HEK293 (cell line): ENCODE data around the gene UBA1.

Experiments used
- EGR2 ChIP-seq: fragments of 450-650 bp; formaldehyde crosslinking; IDR thresholded peaks from 2 replicates; pipeline ENCODE4 v1.5.1; 2016; ENCODE audit warnings: low read depth, missing biosample characterization, missing genetic modification characterization
- GLIS2 ChIP-seq: fragments of 450-650 bp; formaldehyde crosslinking; IDR thresholded peaks from 2 replicates; pipeline ENCODE4 v1.5.1; 2016; ENCODE audit warnings: missing biosample characterization, missing genetic modification characterization
- IKZF3 ChIP-seq: fragments of 450-650 bp; IDR thresholded peaks from 2 replicates; pipeline ENCODE4 v1.5.0; 2018; ENCODE audit warnings: missing biosample characterization, mild to moderate bottlenecking, missing genetic modification characterization, moderate library complexity
- KLF7 ChIP-seq: fragments of 450-650 bp; formaldehyde crosslinking; IDR thresholded peaks from 2 replicates; pipeline ENCODE4 v1.5.1; 2016; ENCODE audit warnings: missing biosample characterization, missing genetic modification characterization, borderline replicate concordance
- KLF8 ChIP-seq: fragments of 450-650 bp; formaldehyde crosslinking; IDR thresholded peaks from 2 replicates; pipeline ENCODE4 v1.5.1; 2016; ENCODE audit warnings: missing biosample characterization, missing genetic modification characterization
- REPIN1 ChIP-seq: fragments of 450-650 bp; formaldehyde crosslinking; IDR thresholded peaks from 2 replicates; pipeline ENCODE4 v1.5.1; 2017; ENCODE audit warnings: missing biosample characterization, missing genetic modification characterization, low read depth
- SP2 ChIP-seq: fragments of 450-650 bp; formaldehyde crosslinking; IDR thresholded peaks from 2 replicates; pipeline ENCODE4 v1.5.1; 2016; ENCODE audit warnings: missing biosample characterization, missing genetic modification characterization
- WT1 ChIP-seq: fragments of 450-650 bp; formaldehyde crosslinking; IDR thresholded peaks from 2 replicates; pipeline ENCODE4 v1.5.1; 2016; ENCODE audit warnings: missing biosample characterization, missing genetic modification characterization
- ZBTB10 ChIP-seq: fragments of 450-650 bp; formaldehyde crosslinking; IDR thresholded peaks from 2 replicates; pipeline ENCODE4 v1.5.1; 2016; ENCODE audit warnings: missing biosample characterization, missing genetic modification characterization
- ZFHX2 ChIP-seq: fragments of 450-650 bp; formaldehyde crosslinking; conservative IDR thresholded peaks from 2 replicates; pipeline ENCODE4 v1.5.1; 2016; ENCODE audit warnings: missing biosample characterization, missing genetic modification characterization
- ZNF138 ChIP-seq: fragments of 450-650 bp; formaldehyde crosslinking; IDR thresholded peaks from 2 replicates; pipeline ENCODE4 v1.5.1; 2016; ENCODE audit warnings: missing biosample characterization, missing genetic modification characterization, borderline replicate concordance
- ZNF19 ChIP-seq: fragments of 450-650 bp; formaldehyde crosslinking; IDR thresholded peaks from 2 replicates; pipeline ENCODE4; 2016; ENCODE audit warnings: missing biosample characterization, missing genetic modification characterization, low read depth
- ZNF26 ChIP-seq: fragments of 450-650 bp; formaldehyde crosslinking; IDR thresholded peaks from 2 replicates; pipeline ENCODE4 v1.5.1; 2016; ENCODE audit warnings: missing biosample characterization, missing genetic modification characterization
- ZNF335 ChIP-seq: fragments of 450-650 bp; formaldehyde crosslinking; conservative IDR thresholded peaks from 2 replicates; pipeline ENCODE4 v1.5.1; 2016; ENCODE audit warnings: missing biosample characterization, missing genetic modification characterization
- ZNF341 ChIP-seq: fragments of 450-650 bp; formaldehyde crosslinking; IDR thresholded peaks from 2 replicates; pipeline ENCODE4; 2016; ENCODE audit warnings: low read depth, missing biosample characterization, missing genetic modification characterization
- ZNF366 ChIP-seq: fragments of 450-650 bp; formaldehyde crosslinking; conservative IDR thresholded peaks from 2 replicates; pipeline ENCODE4 v1.5.1; 2016; ENCODE audit warnings: missing biosample characterization, missing genetic modification characterization
- ZNF37A ChIP-seq: fragments of 450-650 bp; IDR thresholded peaks from 2 replicates; pipeline ENCODE4 v1.5.1; 2018; ENCODE audit warnings: missing biosample characterization, missing genetic modification characterization
- ZNF48 ChIP-seq: fragments of 450-650 bp; formaldehyde crosslinking; IDR thresholded peaks from 2 replicates; pipeline ENCODE4 v1.5.1; 2016; ENCODE audit warnings: missing biosample characterization, missing genetic modification characterization
- ZNF596 ChIP-seq: fragments of 450-650 bp; IDR thresholded peaks from 2 replicates; pipeline ENCODE4 v1.5.0; 2018; ENCODE audit warnings: missing biosample characterization, mild to moderate bottlenecking, missing genetic modification characterization, moderate library complexity
- ZSCAN23 ChIP-seq: fragments of 450-650 bp; formaldehyde crosslinking; IDR thresholded peaks from 2 replicates; pipeline ENCODE4 v1.5.1; 2016; ENCODE audit warnings: missing biosample characterization, missing genetic modification characterization
- TF ChIP-seq, protein P1 (sequence below): fragments of 450-650 bp; formaldehyde crosslinking; conservative IDR thresholded peaks from 2 replicates; pipeline ENCODE4 v1.5.1; 2016; ENCODE audit warnings: low read depth, missing biosample characterization, missing genetic modification characterization
- TF ChIP-seq, protein P2 (sequence below): fragments of 450-650 bp; formaldehyde crosslinking; IDR thresholded peaks from 2 replicates; pipeline ENCODE4 v1.5.1; 2016; ENCODE audit warnings: missing biosample characterization, missing genetic modification characterization
- TF ChIP-seq, protein P3 (sequence below): fragments of 450-650 bp; formaldehyde crosslinking; IDR thresholded peaks from 2 replicates; pipeline ENCODE4 v1.5.1; 2016; ENCODE audit warnings: missing biosample characterization, missing genetic modification characterization
- TF ChIP-seq, protein P4 (sequence below): fragments of 450-650 bp; formaldehyde crosslinking; IDR thresholded peaks from 2 replicates; pipeline ENCODE4 v1.5.1; 2017; ENCODE audit warnings: missing biosample characterization, missing genetic modification characterization

UBA1 gene

DNA sequence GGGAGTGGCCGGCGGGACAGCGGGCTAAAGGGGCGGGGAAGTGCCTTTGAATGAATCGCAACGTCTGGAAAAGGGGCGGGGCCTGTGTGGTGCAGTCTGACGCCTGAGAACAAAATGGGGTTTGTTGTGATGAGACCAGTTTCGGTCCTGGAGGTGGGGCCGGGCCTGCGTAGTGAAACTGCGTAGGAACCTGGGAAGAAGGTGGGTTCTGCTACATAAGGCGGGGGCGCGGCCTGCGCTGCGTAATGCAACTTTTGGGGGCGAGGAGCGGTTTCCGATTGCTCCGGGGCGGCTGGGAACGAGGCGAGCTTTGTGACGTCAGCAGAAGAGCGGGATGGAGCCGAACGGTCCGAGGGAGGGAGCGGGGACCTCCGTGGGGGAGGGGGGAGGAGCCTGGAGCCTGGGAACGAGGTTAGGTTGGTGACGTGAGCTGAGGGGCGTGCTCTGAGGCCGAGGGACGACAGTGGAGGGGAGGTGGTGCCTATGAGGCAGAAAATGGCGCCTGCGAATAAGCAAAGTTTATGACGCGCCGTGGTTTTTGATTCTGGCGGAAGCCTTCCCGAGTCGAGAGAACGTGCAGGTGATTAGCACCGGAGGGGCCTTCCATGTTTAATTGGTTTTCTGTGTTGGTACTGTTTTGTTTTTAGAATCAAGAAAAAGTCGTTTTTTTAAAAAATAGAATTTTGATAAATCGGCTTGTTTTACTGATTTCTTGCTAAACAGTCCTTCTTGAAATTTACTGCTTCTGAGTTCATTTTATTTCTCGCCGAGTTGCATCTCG is 39.9 kb downstream of the UBA1 start (continued):
- TF ChIP-seq, protein P1, sequence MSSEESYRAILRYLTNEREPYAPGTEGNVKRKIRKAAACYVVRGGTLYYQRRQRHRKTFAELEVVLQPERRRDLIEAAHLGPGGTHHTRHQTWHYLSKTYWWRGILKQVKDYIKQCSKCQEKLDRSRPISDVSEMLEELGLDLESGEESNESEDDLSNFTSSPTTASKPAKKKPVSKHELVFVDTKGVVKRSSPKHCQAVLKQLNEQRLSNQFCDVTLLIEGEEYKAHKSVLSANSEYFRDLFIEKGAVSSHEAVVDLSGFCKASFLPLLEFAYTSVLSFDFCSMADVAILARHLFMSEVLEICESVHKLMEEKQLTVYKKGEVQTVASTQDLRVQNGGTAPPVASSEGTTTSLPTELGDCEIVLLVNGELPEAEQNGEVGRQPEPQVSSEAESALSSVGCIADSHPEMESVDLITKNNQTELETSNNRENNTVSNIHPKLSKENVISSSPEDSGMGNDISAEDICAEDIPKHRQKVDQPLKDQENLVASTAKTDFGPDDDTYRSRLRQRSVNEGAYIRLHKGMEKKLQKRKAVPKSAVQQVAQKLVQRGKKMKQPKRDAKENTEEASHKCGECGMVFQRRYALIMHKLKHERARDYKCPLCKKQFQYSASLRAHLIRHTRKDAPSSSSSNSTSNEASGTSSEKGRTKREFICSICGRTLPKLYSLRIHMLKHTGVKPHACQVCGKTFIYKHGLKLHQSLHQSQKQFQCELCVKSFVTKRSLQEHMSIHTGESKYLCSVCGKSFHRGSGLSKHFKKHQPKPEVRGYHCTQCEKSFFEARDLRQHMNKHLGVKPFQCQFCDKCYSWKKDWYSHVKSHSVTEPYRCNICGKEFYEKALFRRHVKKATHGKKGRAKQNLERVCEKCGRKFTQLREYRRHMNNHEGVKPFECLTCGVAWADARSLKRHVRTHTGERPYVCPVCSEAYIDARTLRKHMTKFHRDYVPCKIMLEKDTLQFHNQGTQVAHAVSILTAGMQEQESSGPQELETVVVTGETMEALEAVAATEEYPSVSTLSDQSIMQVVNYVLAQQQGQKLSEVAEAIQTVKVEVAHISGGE, result 0 out of 2 replicates have a peak, but pooled peaks have one; percentile 12
- TF ChIP-seq ZNF366, result peak; percentile 91
- peak; percentile 64 for TF ChIP-seq ZNF341 (tag by site-specific recombination)
- no peak for TF ChIP-seq ZNF19 (tag by site-specific recombination)
- TF ChIP-seq KLF8 (tag by site-specific recombination), result peak; percentile 69; the same call in 1 of the 2 replicates
- no peak for TF ChIP-seq ZNF26
- no peak for TF ChIP-seq WT1 (tag by site-specific recombination)
- TF ChIP-seq ZNF138 (tag by site-specific recombination), result no peak
- no peak for TF ChIP-seq ZSCAN23
- TF ChIP-seq GLIS2 (tag by site-specific recombination), result peak; percentile 85
- no peak for TF ChIP-seq KLF7 (tag by site-specific recombination)
- TF ChIP-seq, protein P2, sequence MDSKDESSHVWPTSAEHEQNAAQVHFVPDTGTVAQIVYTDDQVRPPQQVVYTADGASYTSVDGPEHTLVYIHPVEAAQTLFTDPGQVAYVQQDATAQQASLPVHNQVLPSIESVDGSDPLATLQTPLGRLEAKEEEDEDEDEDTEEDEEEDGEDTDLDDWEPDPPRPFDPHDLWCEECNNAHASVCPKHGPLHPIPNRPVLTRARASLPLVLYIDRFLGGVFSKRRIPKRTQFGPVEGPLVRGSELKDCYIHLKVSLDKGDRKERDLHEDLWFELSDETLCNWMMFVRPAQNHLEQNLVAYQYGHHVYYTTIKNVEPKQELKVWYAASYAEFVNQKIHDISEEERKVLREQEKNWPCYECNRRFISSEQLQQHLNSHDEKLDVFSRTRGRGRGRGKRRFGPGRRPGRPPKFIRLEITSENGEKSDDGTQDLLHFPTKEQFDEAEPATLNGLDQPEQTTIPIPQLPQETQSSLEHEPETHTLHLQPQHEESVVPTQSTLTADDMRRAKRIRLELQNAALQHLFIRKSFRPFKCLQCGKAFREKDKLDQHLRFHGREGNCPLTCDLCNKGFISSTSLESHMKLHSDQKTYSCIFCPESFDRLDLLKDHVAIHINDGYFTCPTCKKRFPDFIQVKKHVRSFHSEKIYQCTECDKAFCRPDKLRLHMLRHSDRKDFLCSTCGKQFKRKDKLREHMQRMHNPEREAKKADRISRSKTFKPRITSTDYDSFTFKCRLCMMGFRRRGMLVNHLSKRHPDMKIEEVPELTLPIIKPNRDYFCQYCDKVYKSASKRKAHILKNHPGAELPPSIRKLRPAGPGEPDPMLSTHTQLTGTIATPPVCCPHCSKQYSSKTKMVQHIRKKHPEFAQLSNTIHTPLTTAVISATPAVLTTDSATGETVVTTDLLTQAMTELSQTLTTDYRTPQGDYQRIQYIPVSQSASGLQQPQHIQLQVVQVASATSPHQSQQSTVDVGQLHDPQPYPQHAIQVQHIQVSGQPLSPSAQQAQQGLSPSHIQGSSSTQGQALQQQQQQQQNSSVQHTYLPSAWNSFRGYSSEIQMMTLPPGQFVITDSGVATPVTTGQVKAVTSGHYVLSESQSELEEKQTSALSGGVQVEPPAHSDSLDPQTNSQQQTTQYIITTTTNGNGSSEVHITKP (tag by site-specific recombination), result peak; percentile 80
- peak; percentile 98 for TF ChIP-seq ZFHX2 (tag by site-specific recombination)
- TF ChIP-seq, protein P3, sequence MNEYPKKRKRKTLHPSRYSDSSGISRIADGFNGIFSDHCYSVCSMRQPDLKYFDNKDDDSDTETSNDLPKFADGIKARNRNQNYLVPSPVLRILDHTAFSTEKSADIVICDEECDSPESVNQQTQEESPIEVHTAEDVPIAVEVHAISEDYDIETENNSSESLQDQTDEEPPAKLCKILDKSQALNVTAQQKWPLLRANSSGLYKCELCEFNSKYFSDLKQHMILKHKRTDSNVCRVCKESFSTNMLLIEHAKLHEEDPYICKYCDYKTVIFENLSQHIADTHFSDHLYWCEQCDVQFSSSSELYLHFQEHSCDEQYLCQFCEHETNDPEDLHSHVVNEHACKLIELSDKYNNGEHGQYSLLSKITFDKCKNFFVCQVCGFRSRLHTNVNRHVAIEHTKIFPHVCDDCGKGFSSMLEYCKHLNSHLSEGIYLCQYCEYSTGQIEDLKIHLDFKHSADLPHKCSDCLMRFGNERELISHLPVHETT, result 0 out of 2 replicates have a peak, but pooled peaks have one; percentile 47
- TF ChIP-seq ZBTB10, result peak; percentile 99
- TF ChIP-seq REPIN1 (tag by site-specific recombination), result no peak
- no peak for TF ChIP-seq ZNF37A (tag by site-specific recombination)
- TF ChIP-seq, protein P4, sequence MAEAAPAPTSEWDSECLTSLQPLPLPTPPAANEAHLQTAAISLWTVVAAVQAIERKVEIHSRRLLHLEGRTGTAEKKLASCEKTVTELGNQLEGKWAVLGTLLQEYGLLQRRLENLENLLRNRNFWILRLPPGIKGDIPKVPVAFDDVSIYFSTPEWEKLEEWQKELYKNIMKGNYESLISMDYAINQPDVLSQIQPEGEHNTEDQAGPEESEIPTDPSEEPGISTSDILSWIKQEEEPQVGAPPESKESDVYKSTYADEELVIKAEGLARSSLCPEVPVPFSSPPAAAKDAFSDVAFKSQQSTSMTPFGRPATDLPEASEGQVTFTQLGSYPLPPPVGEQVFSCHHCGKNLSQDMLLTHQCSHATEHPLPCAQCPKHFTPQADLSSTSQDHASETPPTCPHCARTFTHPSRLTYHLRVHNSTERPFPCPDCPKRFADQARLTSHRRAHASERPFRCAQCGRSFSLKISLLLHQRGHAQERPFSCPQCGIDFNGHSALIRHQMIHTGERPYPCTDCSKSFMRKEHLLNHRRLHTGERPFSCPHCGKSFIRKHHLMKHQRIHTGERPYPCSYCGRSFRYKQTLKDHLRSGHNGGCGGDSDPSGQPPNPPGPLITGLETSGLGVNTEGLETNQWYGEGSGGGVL (tag by site-specific recombination), result peak; percentile 92
- no peak for TF ChIP-seq ZNF48 (tag by site-specific recombination)
- TF ChIP-seq ZNF596 (tag by site-specific recombination), result no peak
- TF ChIP-seq SP2 (tag by site-specific recombination), result peak; percentile 93
- peak; percentile 34; the same call in 1 of the 2 replicates for TF ChIP-seq ZNF335
- TF ChIP-seq IKZF3 (tag by site-specific recombination), result peak; percentile 76
- peak; percentile 98 for TF ChIP-seq EGR2 (tag by site-specific recombination)
